Activated B cell treated with CpG ODN at 0.5 μM for 24 hours (primary cell): ENCODE measurements around the gene CALD1. TPM values are rescaled to one million over a fixed set of nuclear protein-coding genes. Genes with fewer than 3 reads are reported as not detected.

Source experiments
- ATAC-seq: fragments of 200-7000 bp; cut with Tn5 transposase; one replicate; pipeline ENCODE4 v1.10.0; 2021; ENCODE audit warnings: low read depth, mild to moderate bottlenecking, moderate library complexity
- CTCF ChIA-PET: fragments of 350-600 bp; sonication (Branson Sonifier 250); formaldehyde crosslinking; loops from one replicate; lab custom pipeline; 2021; ENCODE audit warnings: antibody characterized with exemption; lab: Charles Lee
- POLR2A ChIA-PET: fragments of 350-600 bp; sonication (Branson Sonifier 250); formaldehyde crosslinking; loops from one replicate; lab custom pipeline; 2021; ENCODE audit warnings: antibody characterized with exemption; lab: Charles Lee
- DNase-seq: peaks from one replicate; pipeline ENCODE4 v3.0.0; 2022
- H3K27ac Mint-ChIP-seq: one replicate; pipeline ENCODE4 v1.8.0; 2020; ENCODE audit warnings: mixed read lengths
- H3K27me3 Mint-ChIP-seq: one replicate; pipeline ENCODE4 v1.8.0; 2021; ENCODE audit warnings: mixed read lengths
- H3K36me3 Mint-ChIP-seq: one replicate; pipeline ENCODE4 v1.8.0; 2021; ENCODE audit warnings: low read depth, mixed read lengths
- H3K4me1 Mint-ChIP-seq: one replicate; pipeline ENCODE4 v1.8.0; 2021; ENCODE audit warnings: mixed read lengths
- H3K4me3 Mint-ChIP-seq: one replicate; pipeline ENCODE4 v1.8.0; 2020; ENCODE audit warnings: mild to moderate bottlenecking, mixed read lengths
- H3K9me3 Mint-ChIP-seq: one replicate; pipeline ENCODE4 v1.8.0; 2020; ENCODE audit warnings: mixed read lengths
- CTCF ChIP-seq: fragments of 200-600 bp; IDR thresholded peaks from one replicate; pipeline ENCODE4 v1.8.0; 2022; ENCODE audit warnings: antibody characterized with exemption, mild to moderate bottlenecking
- intact Hi-C: fragments of 100-400 bp; cut with micrococcal nuclease; formaldehyde crosslinking; loops from one replicate; pipeline ENCODE4 v1.15.1; 2024
- total RNA-seq: library from RNA; stranded (reverse); gene quantifications from 2 replicates; pipeline ENCODE4 v1.2.3, GENCODE V29; 2022

CALD1 gene
- total RNA-seq, 1 donor from 2014 or later = 0.33 TPM

- Mint-ChIP-seq H3K27ac (peak overlapping the region; percentile 78), H3K36me3 (peaks cover 47% of the 10 kb centered on the region), H3K4me3 (peak overlapping the region; percentile 36), H3K27me3 (no peaks in the 10 kb centered on the region), H3K9me3 (no peaks in the 10 kb centered on the region), H3K4me1 (peaks cover 27% of the 10 kb centered on the region)
- POLR2A ChIA-PET = interaction anchor here (0.6 to 2.4 kb wide), 8 partner anchors 155 to 345 kb away, joined by 3 to 16 read pairs (median 5); partner anchors contain the start of genes CYREN, TMEM140 and WDR91
- TF ChIP-seq CTCF = no peak
- peak; percentile 95 for ATAC-seq
- CTCF ChIA-PET = interaction anchor here (1.9 kb wide), 1 partner anchor 178 kb away, joined by 5 read pairs; the partner anchor contains the start of gene CYREN
- no peak for DNase-seq
- intact Hi-C loops = no loop called here
Observed at GRCh38 chr7:134992626-134993179, 213.3 kb downstream of the CALD1 start.

- no peak for TF ChIP-seq CTCF
- Mint-ChIP-seq H3K9me3 (no peaks in the 10 kb centered on the region), H3K36me3 (peaks cover 53% of the 10 kb centered on the region), H3K27ac (no peak overlapping the region), H3K4me3 (no peak overlapping the region), H3K27me3 (no peaks in the 10 kb centered on the region), H3K4me1 (peaks cover 24% of the 10 kb centered on the region)
- intact Hi-C loops = no loop called here
- DNase-seq = no peak
- no peak for ATAC-seq
- ChIA-PET CTCF (interaction anchor here (1.9 kb wide), 1 partner anchor 177 kb away, joined by 5 read pairs; the partner anchor contains the start of gene CYREN), POLR2A (interaction anchor here (0.6 to 2.4 kb wide), 5 partner anchors 16 to 192 kb away, joined by 3 to 16 read pairs (median 13); partner anchors contain the start of genes CYREN and TMEM140)
Observed at GRCh38 chr7:134993877-134994456, 214.5 kb downstream of the CALD1 start.

DNA sequence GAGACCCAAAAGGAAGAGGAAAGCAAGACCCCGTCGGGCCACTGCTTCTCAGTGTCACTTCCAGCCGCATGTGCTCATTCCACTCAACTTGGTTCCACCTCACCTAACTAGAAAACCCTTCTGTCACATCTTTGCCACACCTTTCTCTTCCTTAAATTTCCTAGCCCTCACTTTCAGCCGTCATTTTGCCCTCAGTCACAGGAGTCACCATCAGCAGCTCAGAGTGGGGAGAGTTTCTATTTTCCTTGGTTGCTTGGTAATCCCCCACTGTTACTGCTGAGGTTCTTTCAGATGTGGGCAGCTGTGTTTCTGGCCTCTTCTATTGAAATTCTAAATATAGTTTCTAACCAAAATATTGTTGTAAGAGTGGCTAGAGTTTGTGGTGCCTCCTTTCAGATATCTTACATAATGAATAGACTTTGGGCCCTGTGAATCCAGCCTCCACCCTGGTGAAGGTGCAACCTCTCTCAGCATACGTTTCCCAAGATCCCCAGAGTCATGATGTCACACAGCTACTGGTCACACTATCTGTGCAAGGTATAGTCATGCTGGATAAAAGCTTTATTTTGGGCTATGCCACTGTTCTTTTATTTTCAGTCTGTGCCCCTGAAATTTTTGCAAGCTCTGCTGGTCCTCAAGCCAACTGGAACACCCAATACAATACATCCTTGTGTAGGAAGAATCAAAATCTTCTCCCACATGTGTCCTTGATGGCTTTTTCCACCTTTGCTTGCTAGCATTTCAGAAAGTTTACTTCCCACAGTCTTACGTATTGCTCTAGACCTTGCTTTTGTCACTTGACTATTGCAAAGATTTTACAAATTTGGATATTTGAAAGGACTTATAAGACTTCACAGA lies 216.0 kb downstream of the CALD1 start:
- H3K9me3 Mint-ChIP-seq = no peaks in the 10 kb centered on the region
- H3K36me3 Mint-ChIP-seq = peaks cover 50% of the 10 kb centered on the region
- no peaks in the 10 kb centered on the region for H3K27me3 Mint-ChIP-seq
- no peak overlapping the region for H3K27ac Mint-ChIP-seq
- ATAC-seq (no peak), DNase-seq (no peak)
- intact Hi-C loops = no loop called here
- TF ChIP-seq CTCF = no peak
- peaks cover 17% of the 10 kb centered on the region for H3K4me1 Mint-ChIP-seq
- ChIA-PET CTCF (no interaction called here), POLR2A (no interaction called here)
- H3K4me3 Mint-ChIP-seq = no peak overlapping the region

- no peaks in the 10 kb centered on the region for H3K27me3 Mint-ChIP-seq
- H3K36me3 Mint-ChIP-seq = peaks cover 50% of the 10 kb centered on the region
- ChIA-PET CTCF (no interaction called here), POLR2A (no interaction called here)
- H3K27ac Mint-ChIP-seq = no peak overlapping the region
- no peak for DNase-seq
- intact Hi-C loops = no loop called here
- H3K9me3 Mint-ChIP-seq = no peaks in the 10 kb centered on the region
- peaks cover 17% of the 10 kb centered on the region for H3K4me1 Mint-ChIP-seq
- H3K4me3 Mint-ChIP-seq = no peak overlapping the region
- no peak for ATAC-seq
- TF ChIP-seq CTCF = no peak
Observed at GRCh38 chr7:134996097-134996550, 216.7 kb downstream of the CALD1 start.
